GM10266 (cell line): ENCODE measurements around the gene BMAL1.

Experiments used
- DNase-seq: peaks from one replicate; pipeline ENCODE4 v3.0.0; 2012; ENCODE audit errors: extremely low spot score
- TF ChIP-seq, protein P1 (sequence below): IDR thresholded peaks from 2 replicates; pipeline ENCODE4 v1.5.1; 2012; ENCODE audit warnings: mild to moderate bottlenecking, low read depth; ENCODE audit not compliant: control insufficient read depth, insufficient read depth; ENCODE audit errors: missing control alignments

Gene BMAL1

DNA sequence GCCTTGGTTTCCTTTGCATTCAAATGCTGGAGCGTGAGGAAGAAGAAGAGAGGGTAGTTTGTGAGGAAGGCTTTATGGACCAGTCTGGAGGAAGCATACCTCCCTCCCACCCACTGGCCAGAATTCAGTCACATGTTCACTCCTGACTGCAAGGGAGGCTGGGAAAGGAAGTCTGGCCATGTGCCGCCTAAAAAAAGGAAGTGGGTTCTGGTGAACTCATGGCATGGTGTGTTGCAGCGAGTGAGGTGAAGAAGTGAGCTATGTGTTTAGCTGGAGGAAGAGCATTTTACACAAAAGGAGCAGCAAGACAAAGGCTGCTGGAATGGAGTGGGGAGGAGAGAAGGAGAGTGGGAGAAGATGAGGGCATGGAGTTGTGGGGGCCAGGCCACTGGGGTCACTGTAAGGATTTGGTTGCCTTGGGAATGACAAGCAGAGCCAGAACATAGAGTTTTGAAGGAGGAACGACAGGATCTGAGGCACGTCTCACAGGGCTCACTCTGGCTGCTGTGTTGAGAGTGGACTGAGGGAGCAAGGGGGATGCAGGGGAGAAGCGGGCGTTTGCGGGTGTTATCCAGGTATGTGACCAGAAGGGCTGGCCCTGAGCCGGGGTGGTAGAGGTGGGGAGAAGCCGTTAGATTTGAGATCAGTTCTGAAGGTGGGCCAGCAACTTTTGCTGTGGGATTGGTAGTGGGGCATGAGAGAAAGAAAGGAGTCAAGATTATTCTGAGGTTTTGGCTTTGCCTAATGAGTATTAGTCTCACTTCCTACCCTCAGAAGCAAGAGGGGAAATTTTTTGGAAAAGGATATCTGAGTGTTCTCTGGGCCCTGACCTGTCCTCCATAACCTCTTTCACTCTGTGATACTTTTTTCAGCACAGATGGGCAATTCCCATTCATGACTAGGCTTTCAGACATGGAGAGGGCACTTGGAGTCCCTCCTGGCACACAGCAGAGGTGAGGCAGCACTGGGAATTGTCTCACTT lies 26.4 kb downstream of the BMAL1 start:
- DNase-seq: no peak
- TF ChIP-seq, protein P1, sequence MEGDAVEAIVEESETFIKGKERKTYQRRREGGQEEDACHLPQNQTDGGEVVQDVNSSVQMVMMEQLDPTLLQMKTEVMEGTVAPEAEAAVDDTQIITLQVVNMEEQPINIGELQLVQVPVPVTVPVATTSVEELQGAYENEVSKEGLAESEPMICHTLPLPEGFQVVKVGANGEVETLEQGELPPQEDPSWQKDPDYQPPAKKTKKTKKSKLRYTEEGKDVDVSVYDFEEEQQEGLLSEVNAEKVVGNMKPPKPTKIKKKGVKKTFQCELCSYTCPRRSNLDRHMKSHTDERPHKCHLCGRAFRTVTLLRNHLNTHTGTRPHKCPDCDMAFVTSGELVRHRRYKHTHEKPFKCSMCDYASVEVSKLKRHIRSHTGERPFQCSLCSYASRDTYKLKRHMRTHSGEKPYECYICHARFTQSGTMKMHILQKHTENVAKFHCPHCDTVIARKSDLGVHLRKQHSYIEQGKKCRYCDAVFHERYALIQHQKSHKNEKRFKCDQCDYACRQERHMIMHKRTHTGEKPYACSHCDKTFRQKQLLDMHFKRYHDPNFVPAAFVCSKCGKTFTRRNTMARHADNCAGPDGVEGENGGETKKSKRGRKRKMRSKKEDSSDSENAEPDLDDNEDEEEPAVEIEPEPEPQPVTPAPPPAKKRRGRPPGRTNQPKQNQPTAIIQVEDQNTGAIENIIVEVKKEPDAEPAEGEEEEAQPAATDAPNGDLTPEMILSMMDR: no peak

DNA sequence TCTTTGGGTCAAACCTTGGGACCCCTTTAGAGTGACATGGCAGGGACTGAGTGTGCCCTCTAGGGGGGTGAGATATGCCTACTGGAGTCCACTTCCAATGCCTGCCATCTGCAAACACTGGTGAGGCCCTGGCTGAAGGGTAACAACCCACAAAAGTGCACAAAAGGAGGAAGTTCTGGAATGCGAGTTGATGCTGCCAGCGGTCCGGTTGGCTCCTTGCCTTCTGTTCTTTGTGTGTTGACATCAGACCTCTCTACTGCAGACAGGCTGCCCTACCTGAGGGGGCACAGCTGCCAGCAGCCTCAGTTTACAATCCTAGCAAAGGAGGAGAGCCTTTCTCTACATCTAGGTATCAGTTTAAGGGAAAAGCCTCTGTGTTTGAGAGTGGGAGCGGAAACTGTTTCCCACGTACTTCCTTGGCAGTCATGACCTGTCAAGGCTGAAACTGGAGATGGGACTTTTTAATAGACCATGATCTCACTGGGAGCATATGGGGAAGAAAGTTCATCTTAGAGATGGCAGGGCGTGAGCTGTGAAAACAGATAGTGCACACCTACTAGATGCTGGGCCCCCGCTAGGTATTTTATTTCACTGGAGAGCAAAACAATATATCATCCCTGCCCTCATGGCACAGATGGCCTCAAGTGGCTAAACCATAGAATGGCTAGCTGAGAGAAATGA lies 27.2 kb downstream of the BMAL1 start:
- TF ChIP-seq, protein P1: no peak
- no peak for DNase-seq

DNA sequence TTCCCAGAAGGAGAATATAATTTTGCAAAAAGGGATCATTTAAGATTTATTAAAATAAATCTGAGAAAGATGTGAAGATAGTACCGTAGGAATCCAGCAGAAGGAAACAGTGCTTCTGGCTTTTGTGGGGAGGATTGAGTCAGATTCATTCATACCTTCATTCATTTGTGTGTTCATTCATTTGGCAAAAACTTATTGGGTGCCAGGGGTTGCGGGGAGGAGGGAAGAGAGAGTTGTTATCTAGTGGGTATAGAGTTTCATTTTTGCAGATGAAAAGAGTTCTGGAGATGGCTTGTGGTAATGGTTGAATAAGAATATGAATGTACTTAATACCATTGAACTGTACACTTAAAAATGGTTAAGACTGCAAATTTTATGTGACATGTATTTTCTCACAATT lies 31.1 kb downstream of the BMAL1 start:
- TF ChIP-seq, protein P1: no peak
- DNase-seq: no peak

DNA sequence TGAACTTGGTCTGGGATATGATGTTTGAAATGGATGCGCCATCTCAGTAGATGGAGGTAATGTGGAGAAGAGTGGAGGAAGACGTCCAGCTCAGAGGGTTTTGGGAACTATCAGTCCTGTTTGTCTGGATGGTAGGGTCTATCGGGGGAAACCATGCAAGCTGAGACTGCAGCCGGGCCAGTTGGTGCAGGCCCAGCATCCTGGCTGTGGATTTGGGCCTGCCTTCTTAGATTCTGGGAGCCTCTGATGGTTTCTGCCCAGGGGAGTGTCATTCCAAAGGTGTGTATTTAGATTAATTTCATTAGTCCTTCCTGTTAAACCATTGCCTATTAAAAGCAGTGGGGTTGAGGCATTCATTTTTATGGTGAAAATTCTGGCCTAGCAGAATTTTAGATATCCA lies 31.6 kb downstream of the BMAL1 start:
- TF ChIP-seq, protein P1: no peak
- no peak for DNase-seq

DNA sequence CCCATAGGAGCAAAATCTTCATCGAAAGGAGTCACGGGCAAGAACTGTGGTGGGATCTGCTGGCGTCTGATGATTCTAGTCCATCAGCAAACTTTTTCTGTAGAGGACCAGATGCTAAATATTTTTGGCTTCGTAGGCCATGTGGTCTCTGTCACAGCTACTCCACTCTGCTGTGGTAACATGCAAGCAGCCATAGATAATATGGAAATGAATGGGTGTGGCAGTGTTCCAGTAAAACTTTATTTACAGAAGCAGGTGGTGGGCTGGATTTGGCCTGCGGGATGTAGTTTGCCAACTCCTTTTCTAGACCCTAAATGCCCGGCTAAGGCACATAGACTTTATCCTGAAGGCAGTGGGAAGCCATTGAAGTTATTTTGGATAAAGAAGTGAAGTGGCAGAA lies 32.9 kb downstream of the BMAL1 start:
- no peak for DNase-seq
- TF ChIP-seq, protein P1: no peak

DNA sequence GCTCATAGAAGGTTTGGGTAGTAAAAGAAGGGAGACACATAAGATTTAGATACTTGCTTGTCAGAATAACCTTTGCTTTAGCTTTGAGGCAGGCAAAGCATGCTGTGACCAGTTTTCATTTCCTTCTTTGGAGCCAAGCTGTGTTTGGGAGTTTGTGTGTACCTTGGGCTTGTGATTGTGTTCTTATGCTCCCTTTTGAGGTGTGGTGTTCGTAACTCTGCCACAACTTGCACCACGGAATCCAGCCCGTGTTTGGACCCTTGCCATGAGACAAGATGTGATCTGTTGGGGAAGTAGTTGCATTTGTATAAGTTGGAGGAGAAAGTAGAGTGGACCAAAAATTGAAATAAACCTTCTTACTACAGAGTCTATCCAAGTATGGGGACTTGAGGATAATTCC lies 34.0 kb downstream of the BMAL1 start:
- TF ChIP-seq, protein P1: no peak
- DNase-seq: no peak
